ENCODE data around the gene SLC8A3. TPM values are rescaled to one million over a fixed set of nuclear protein-coding genes. Genes with fewer than 3 reads are reported as not detected.

The SLC8A3 gene
- total RNA-seq, 2 experiments from 2014 or later = 0.52 to 0.57 TPM

- intact Hi-C loops (cut with micrococcal nuclease) = no loop called here
- no peak overlapping the region for H3K4me3 Mint-ChIP-seq
- no peak overlapping the region for H3K27ac Mint-ChIP-seq
- DNase-seq = no peak
- no peaks in the 10 kb centered on the region for H3K36me3 Mint-ChIP-seq (ENCODE audit: low read depth)
- peaks cover 35% of the 10 kb centered on the region for H3K27me3 Mint-ChIP-seq (ENCODE audit: low read depth)
- H3K9me3 Mint-ChIP-seq = no peaks in the 10 kb centered on the region
- CTCF ChIA-PET = interaction anchor here (0.6 kb wide), 1 partner anchor 72 kb away, joined by 3 read pairs; no protein-coding TSS in a partner anchor
- no peaks in the 10 kb centered on the region for H3K4me1 Mint-ChIP-seq (ENCODE audit: low read depth)
Observed at GRCh38 chr14:70097576-70098249, 91.0 kb downstream of the SLC8A3 start.

GRCh38 chr14:70096866-70097265 is 91.9 kb downstream of the SLC8A3 start:
- no peak overlapping the region for H3K27ac Mint-ChIP-seq
- CTCF ChIA-PET = no interaction called here
- peaks cover 36% of the 10 kb centered on the region for H3K27me3 Mint-ChIP-seq (ENCODE audit: low read depth)
- no peaks in the 10 kb centered on the region for H3K4me1 Mint-ChIP-seq (ENCODE audit: low read depth)
- no peak for DNase-seq
- no peaks in the 10 kb centered on the region for H3K36me3 Mint-ChIP-seq (ENCODE audit: low read depth)
- intact Hi-C loops (cut with micrococcal nuclease) = no loop called here
- H3K4me3 Mint-ChIP-seq = no peak overlapping the region
- H3K9me3 Mint-ChIP-seq = no peaks in the 10 kb centered on the region

- CTCF ChIA-PET = interaction anchor here (0.7 to 1.3 kb wide), 3 partner anchors 21 to 474 kb away, joined by 3 to 4 read pairs (median 3); no protein-coding TSS in a partner anchor
- Mint-ChIP-seq H3K9me3 (no peaks in the 10 kb centered on the region), H3K27ac (no peak overlapping the region), H3K4me1 (ENCODE audit: low read depth) (no peaks in the 10 kb centered on the region), H3K4me3 (no peak overlapping the region), H3K36me3 (ENCODE audit: low read depth) (no peaks in the 10 kb centered on the region), H3K27me3 (ENCODE audit: low read depth) (peaks cover 35% of the 10 kb centered on the region)
- intact Hi-C loops (cut with micrococcal nuclease) = no loop called here
- no peak for DNase-seq
Observed at GRCh38 chr14:70094631-70095030, 94.1 kb downstream of the SLC8A3 start.

GRCh38 chr14:70094106-70094505 is 94.6 kb downstream of the SLC8A3 start:
- H3K36me3 Mint-ChIP-seq (ENCODE audit: low read depth) = no peaks in the 10 kb centered on the region
- CTCF ChIA-PET = interaction anchor here (0.7 to 1.3 kb wide), 3 partner anchors 20 to 475 kb away, joined by 3 to 4 read pairs (median 3); no protein-coding TSS in a partner anchor
- no peak overlapping the region for H3K4me3 Mint-ChIP-seq
- no peaks in the 10 kb centered on the region for H3K4me1 Mint-ChIP-seq (ENCODE audit: low read depth)
- intact Hi-C loops (cut with micrococcal nuclease) = no loop called here
- peaks cover 35% of the 10 kb centered on the region for H3K27me3 Mint-ChIP-seq (ENCODE audit: low read depth)
- no peak overlapping the region for H3K27ac Mint-ChIP-seq
- H3K9me3 Mint-ChIP-seq = no peaks in the 10 kb centered on the region
- no peak for DNase-seq

- no peak overlapping the region for H3K27ac Mint-ChIP-seq
- H3K36me3 Mint-ChIP-seq (ENCODE audit: low read depth) = no peaks in the 10 kb centered on the region
- no peak for DNase-seq
- peaks cover 29% of the 10 kb centered on the region for H3K27me3 Mint-ChIP-seq (ENCODE audit: low read depth)
- CTCF ChIA-PET = no interaction called here
- intact Hi-C loops (cut with micrococcal nuclease) = no loop called here
- H3K4me3 Mint-ChIP-seq = no peak overlapping the region
- no peaks in the 10 kb centered on the region for H3K4me1 Mint-ChIP-seq (ENCODE audit: low read depth)
- no peaks in the 10 kb centered on the region for H3K9me3 Mint-ChIP-seq
Observed at GRCh38 chr14:70093156-70093555, 95.6 kb downstream of the SLC8A3 start.

GRCh38 chr14:70087380-70087697 is 101.4 kb downstream of the SLC8A3 start:
- intact Hi-C loops (cut with micrococcal nuclease) = loop anchor here (1.0 to 2.0 kb wide), 3 partner anchors 169 to 730 kb away; no protein-coding TSS in a partner anchor

GRCh38 chr14:70086685-70087379 is 101.9 kb downstream of the SLC8A3 start:
- no peaks in the 10 kb centered on the region for H3K4me1 Mint-ChIP-seq (ENCODE audit: low read depth)
- H3K4me3 Mint-ChIP-seq = no peak overlapping the region
- intact Hi-C loops (cut with micrococcal nuclease) = loop anchor here (1.0 to 2.0 kb wide), 3 partner anchors 170 to 730 kb away; no protein-coding TSS in a partner anchor
- H3K27ac Mint-ChIP-seq = no peak overlapping the region
- peak; percentile 37 for DNase-seq
- peaks cover 24% of the 10 kb centered on the region for H3K27me3 Mint-ChIP-seq (ENCODE audit: low read depth)
- no peaks in the 10 kb centered on the region for H3K36me3 Mint-ChIP-seq (ENCODE audit: low read depth)
- H3K9me3 Mint-ChIP-seq = no peaks in the 10 kb centered on the region
- CTCF ChIA-PET = interaction anchor here (0.6 to 1.0 kb wide), 6 partner anchors 13 to 481 kb away, joined by 3 to 6 read pairs (median 4); no protein-coding TSS in a partner anchor

More at GRCh38 chr14:70087380-70087697, 101.4 kb downstream of the SLC8A3 start:
- Mint-ChIP-seq H3K27ac (no peak overlapping the region), H3K4me1 (ENCODE audit: low read depth) (no peaks in the 10 kb centered on the region), H3K36me3 (ENCODE audit: low read depth) (no peaks in the 10 kb centered on the region), H3K4me3 (no peak overlapping the region), H3K9me3 (no peaks in the 10 kb centered on the region), H3K27me3 (ENCODE audit: low read depth) (peaks cover 29% of the 10 kb centered on the region)
- no peak for DNase-seq
- CTCF ChIA-PET = interaction anchor here (0.6 to 1.0 kb wide), 5 partner anchors 13 to 480 kb away, joined by 3 to 5 read pairs (median 4); no protein-coding TSS in a partner anchor

- H3K4me1 Mint-ChIP-seq (ENCODE audit: low read depth) = no peaks in the 10 kb centered on the region
- no peak for DNase-seq
- H3K27me3 Mint-ChIP-seq (ENCODE audit: low read depth) = peaks cover 25% of the 10 kb centered on the region
- CTCF ChIA-PET = no interaction called here
- no peak overlapping the region for H3K27ac Mint-ChIP-seq
- H3K9me3 Mint-ChIP-seq = no peaks in the 10 kb centered on the region
- intact Hi-C loops (cut with micrococcal nuclease) = no loop called here
- H3K36me3 Mint-ChIP-seq (ENCODE audit: low read depth) = no peaks in the 10 kb centered on the region
- no peak overlapping the region for H3K4me3 Mint-ChIP-seq
Observed at GRCh38 chr14:70084226-70084625, 104.5 kb downstream of the SLC8A3 start.

- Mint-ChIP-seq H3K4me1 (ENCODE audit: low read depth) (no peaks in the 10 kb centered on the region), H3K27ac (no peak overlapping the region), H3K4me3 (no peak overlapping the region), H3K9me3 (no peaks in the 10 kb centered on the region), H3K27me3 (ENCODE audit: low read depth) (peaks cover 27% of the 10 kb centered on the region), H3K36me3 (ENCODE audit: low read depth) (no peaks in the 10 kb centered on the region)
- CTCF ChIA-PET = interaction anchor here (0.6 kb wide), 1 partner anchor 8 kb away, joined by 3 read pairs; no protein-coding TSS in a partner anchor
- no peak for DNase-seq
- intact Hi-C loops (cut with micrococcal nuclease) = no loop called here
Observed at GRCh38 chr14:70082394-70082793, 106.4 kb downstream of the SLC8A3 start.

- CTCF ChIA-PET = interaction anchor here (1.0 kb wide), 1 partner anchor 156 kb away, joined by 3 read pairs; no protein-coding TSS in a partner anchor
- intact Hi-C loops (cut with micrococcal nuclease) = no loop called here
- no peak for DNase-seq
- Mint-ChIP-seq H3K36me3 (ENCODE audit: low read depth) (no peaks in the 10 kb centered on the region), H3K9me3 (no peaks in the 10 kb centered on the region), H3K4me3 (no peak overlapping the region), H3K4me1 (ENCODE audit: low read depth) (no peaks in the 10 kb centered on the region), H3K27ac (no peak overlapping the region), H3K27me3 (ENCODE audit: low read depth) (peaks cover 20% of the 10 kb centered on the region)
Observed at GRCh38 chr14:70080076-70080475, 108.7 kb downstream of the SLC8A3 start.

GRCh38 chr14:70078329-70078728 is 110.4 kb downstream of the SLC8A3 start:
- H3K36me3 Mint-ChIP-seq (ENCODE audit: low read depth) = no peaks in the 10 kb centered on the region
- no peak overlapping the region for H3K27ac Mint-ChIP-seq
- CTCF ChIA-PET = interaction anchor here (1.0 kb wide), 1 partner anchor 13 kb away, joined by 3 read pairs; no protein-coding TSS in a partner anchor
- no peaks in the 10 kb centered on the region for H3K4me1 Mint-ChIP-seq (ENCODE audit: low read depth)
- intact Hi-C loops (cut with micrococcal nuclease) = no loop called here
- H3K27me3 Mint-ChIP-seq (ENCODE audit: low read depth) = peaks cover 12% of the 10 kb centered on the region
- no peaks in the 10 kb centered on the region for H3K9me3 Mint-ChIP-seq
- H3K4me3 Mint-ChIP-seq = no peak overlapping the region
- no peak for DNase-seq

GRCh38 chr14:70077720-70078119 is 111.0 kb downstream of the SLC8A3 start:
- Mint-ChIP-seq H3K36me3 (ENCODE audit: low read depth) (no peaks in the 10 kb centered on the region), H3K4me1 (ENCODE audit: low read depth) (no peaks in the 10 kb centered on the region), H3K9me3 (no peaks in the 10 kb centered on the region), H3K4me3 (no peak overlapping the region), H3K27me3 (ENCODE audit: low read depth) (peaks cover 12% of the 10 kb centered on the region), H3K27ac (no peak overlapping the region)
- CTCF ChIA-PET = interaction anchor here (1.0 kb wide), 1 partner anchor 13 kb away, joined by 3 read pairs; no protein-coding TSS in a partner anchor
- DNase-seq = no peak
- intact Hi-C loops (cut with micrococcal nuclease) = no loop called here

Measured in activated naive CD4-positive, alpha-beta T cell treated with anti-CD3 and anti-CD28 coated beads for 36 hours (primary cell).